Measurements from ENCODE around the gene AFAP1L2. TPM values are rescaled to one million over a fixed set of nuclear protein-coding genes. Genes with fewer than 3 reads are reported as not detected.

The AFAP1L2 gene
- total and polyA plus RNA-seq, 7 donors: 2.5 to 26.0 (median 7.9) TPM

DNA sequence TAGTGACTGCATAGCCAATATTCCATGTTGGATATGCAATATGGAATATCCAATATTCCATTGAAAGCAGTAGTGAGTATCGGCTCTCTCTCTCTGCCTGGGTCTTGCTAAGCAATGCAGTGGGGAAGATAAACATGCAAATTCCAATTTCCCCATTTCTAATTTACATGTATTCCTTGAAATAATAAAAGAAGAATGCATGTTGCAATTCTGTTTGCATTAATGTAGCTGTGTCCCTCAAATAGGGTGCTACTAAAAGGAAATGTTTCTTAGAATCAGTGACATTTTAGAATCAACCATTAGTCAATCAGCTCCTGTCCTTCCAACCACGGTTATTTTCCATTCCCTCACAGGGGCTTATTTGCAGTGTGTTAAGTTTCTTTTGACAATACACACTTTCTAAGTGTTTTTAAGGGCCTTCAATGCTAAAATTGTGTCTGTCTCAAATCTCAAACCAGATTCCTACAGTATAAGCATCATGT lies 46.7 kb downstream of the AFAP1L2 start:
- no peaks in the 10 kb centered on the region for H3K36me3 ChIP-seq
- no peaks in the 10 kb centered on the region for H3K27me3 ChIP-seq
- no peak overlapping the region for H3K4me3 ChIP-seq
- peaks cover 0 to 53% (median 34%) of the 10 kb centered on the region in 4 donors for H3K4me1 ChIP-seq
- WGBS, 2 donors: 69 to 77% methylated on average over 2 of the region's 2 CpGs
- intact Hi-C loops (cut with DNase I): no loop called here
- no peak for DNase-seq
- no peaks in the 10 kb centered on the region for H3K9me3 ChIP-seq
- peak overlapping the region; percentile 30 to 66 (median 56) for H3K27ac ChIP-seq
- TF ChIP-seq POLR2AphosphoS5 (IDR thresholded peaks at IDR 0.05) (no peak), POLR2A (IDR thresholded peaks at IDR 0.05) (no peak), EP300 (IDR thresholded peaks at IDR 0.05) (no peak)
- TF ChIP-seq, protein P1, sequence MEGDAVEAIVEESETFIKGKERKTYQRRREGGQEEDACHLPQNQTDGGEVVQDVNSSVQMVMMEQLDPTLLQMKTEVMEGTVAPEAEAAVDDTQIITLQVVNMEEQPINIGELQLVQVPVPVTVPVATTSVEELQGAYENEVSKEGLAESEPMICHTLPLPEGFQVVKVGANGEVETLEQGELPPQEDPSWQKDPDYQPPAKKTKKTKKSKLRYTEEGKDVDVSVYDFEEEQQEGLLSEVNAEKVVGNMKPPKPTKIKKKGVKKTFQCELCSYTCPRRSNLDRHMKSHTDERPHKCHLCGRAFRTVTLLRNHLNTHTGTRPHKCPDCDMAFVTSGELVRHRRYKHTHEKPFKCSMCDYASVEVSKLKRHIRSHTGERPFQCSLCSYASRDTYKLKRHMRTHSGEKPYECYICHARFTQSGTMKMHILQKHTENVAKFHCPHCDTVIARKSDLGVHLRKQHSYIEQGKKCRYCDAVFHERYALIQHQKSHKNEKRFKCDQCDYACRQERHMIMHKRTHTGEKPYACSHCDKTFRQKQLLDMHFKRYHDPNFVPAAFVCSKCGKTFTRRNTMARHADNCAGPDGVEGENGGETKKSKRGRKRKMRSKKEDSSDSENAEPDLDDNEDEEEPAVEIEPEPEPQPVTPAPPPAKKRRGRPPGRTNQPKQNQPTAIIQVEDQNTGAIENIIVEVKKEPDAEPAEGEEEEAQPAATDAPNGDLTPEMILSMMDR (IDR thresholded peaks at IDR 0.05): no peak

DNA sequence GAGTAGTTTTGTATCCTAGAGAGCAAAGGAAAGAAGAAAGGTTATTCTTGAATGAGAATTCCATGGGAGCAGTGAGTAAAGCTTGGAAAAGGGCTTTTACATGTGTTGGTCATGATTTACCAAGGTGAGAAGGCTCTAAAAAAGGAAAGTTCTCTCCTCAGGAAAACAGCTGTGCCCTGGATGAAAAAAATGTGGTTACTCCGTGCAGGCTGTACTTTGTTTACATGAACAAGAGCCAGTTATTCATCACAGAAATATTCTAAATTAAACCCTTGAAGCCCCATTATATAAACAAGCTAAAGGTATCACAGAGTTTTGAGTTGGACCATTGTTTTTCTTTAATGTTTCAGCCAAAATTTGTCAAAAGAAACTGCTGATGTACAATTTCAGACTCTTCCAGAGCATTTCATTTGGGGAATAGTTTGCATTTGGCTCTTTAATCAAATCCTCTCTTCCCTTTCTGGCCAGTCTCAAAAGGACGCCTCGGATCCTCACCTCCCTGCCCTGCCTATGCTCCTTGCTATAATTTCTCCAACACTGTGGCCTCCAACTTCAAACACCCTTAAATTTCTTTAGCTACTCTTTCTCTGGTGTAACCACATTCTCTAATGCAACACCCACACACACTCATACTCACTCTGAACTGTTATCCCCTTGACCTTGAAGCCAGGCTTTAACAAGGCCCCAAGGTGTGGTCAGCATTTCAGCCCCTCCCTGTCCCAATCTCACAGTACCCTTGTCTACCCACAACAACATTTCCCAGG lies 47.4 kb downstream of the AFAP1L2 start:
- TF ChIP-seq, protein P1 (IDR thresholded peaks at IDR 0.05): no peak
- TF ChIP-seq POLR2AphosphoS5 (IDR thresholded peaks at IDR 0.05): peak; percentile 23 to 55 (median 46)
- H3K36me3 ChIP-seq: no peaks in the 10 kb centered on the region
- peak overlapping the region; percentile 30 to 66 (median 56) for H3K27ac ChIP-seq
- no peak overlapping the region for H3K4me3 ChIP-seq
- 45 to 68% methylated on average over 3 of the region's 3 CpGs for WGBS, 2 donors
- no peaks in the 10 kb centered on the region for H3K27me3 ChIP-seq
- intact Hi-C loops (cut with DNase I): no loop called here
- peaks cover 0 to 53% (median 34%) of the 10 kb centered on the region in 4 donors for H3K4me1 ChIP-seq
- DNase-seq: no peak
- H3K9me3 ChIP-seq: no peaks in the 10 kb centered on the region

DNA sequence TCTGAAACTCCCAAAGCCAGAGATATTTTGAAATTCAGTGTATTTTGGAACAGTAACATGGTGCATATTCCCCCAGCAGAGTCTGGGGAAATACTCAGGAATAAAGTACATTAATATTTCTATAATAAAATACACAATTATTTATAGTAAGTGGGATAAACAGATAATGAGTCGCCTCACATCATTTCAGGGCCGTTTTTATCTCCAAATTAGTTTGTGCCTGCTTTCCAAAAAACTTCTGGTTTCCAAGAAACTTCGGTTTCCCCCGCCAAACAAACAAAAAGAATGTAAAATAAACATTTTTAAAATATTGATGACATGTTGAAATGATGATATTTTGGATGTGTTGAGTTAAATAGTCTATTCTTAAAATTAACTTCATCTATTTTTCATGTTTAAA lies 48.2 kb downstream of the AFAP1L2 start:
- no peaks in the 10 kb centered on the region for H3K27me3 ChIP-seq
- H3K4me1 ChIP-seq: peaks cover 0 to 60% (median 37%) of the 10 kb centered on the region in 4 donors
- no peak for DNase-seq
- intact Hi-C loops (cut with DNase I): no loop called here
- 70 to 80% methylated on average over 4 of the region's 4 CpGs for WGBS, 2 donors
- no peak overlapping the region for H3K4me3 ChIP-seq
- H3K36me3 ChIP-seq: no peaks in the 10 kb centered on the region
- no peak for TF ChIP-seq POLR2AphosphoS5 (IDR thresholded peaks at IDR 0.05)
- no peak for TF ChIP-seq EP300 (IDR thresholded peaks at IDR 0.05)
- TF ChIP-seq, protein P1 (IDR thresholded peaks at IDR 0.05): no peak
- H3K27ac ChIP-seq: peak overlapping the region in 3 of 4 donors; percentile 51 to 66 (median 60)
- H3K9me3 ChIP-seq: no peaks in the 10 kb centered on the region

DNA sequence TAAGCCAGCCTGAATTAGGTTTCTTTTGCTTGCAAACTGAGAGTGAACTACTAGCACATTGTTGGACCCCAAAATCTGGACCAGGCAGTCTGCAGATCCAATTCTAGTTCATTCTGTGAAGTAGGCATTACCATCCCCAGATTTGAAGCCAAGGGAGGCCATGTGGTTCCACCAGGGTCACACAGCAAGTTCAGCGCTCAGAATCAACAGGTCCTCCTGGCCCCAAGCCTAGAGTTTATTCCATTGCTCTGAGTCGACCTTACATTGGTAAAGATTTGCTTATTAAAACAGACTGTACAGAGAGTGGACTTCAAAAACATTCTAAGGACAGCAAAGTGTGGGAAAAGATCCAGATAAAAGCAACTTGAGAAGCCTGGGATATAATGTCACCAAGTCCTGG lies 50.9 kb downstream of the AFAP1L2 start:
- WGBS, 2 donors: 76 to 82% methylated on average over 2 of the region's 2 CpGs
- intact Hi-C loops (cut with DNase I): no loop called here
- H3K4me1 ChIP-seq: peaks cover 0 to 67% (median 49%) of the 10 kb centered on the region in 4 donors

More for the DNA sequence above, 50.9 kb downstream of the AFAP1L2 start:
- no peak for DNase-seq
- Histone ChIP-seq H3K9me3 (no peaks in the 10 kb centered on the region), H3K27me3 (no peaks in the 10 kb centered on the region), H3K36me3 (no peaks in the 10 kb centered on the region), H3K4me3 (no peak overlapping the region), H3K27ac (no peak overlapping the region)
- TF ChIP-seq EP300 (IDR thresholded peaks at IDR 0.05) (no peak), POLR2A (IDR thresholded peaks at IDR 0.05) (no peak), POLR2AphosphoS5 (IDR thresholded peaks at IDR 0.05) (no peak)
- TF ChIP-seq, protein P1 (IDR thresholded peaks at IDR 0.05): no peak
